CD1c-positive myeloid dendritic cell (primary cell): ENCODE data around the gene PHF12.

ENCODE experiments used
- DNase-seq: peaks from one replicate; pipeline ENCODE4 v3.0.0-alpha.2; 2016; ENCODE audit errors: extremely low spot score

Gene PHF12

GRCh38 chr17:28954886-28955285 is 3.6 kb upstream of the PHF12 start:
- DNase-seq: no peak

- DNase-seq: peak; percentile 35
Observed at GRCh38 chr17:28953444-28954118, 2.3 kb upstream of the PHF12 start.

GRCh38 chr17:28951991-28952975 is 965 bp upstream of the PHF12 start:
- peak; percentile 99 for DNase-seq

GRCh38 chr17:28950752-28951427 is 428 bp downstream of the PHF12 start:
- DNase-seq: no peak

- DNase-seq: peak; percentile 47
Observed at GRCh38 chr17:28950017-28950751, 1.1 kb downstream of the PHF12 start.

- DNase-seq: peak; percentile 61
Observed at GRCh38 chr17:28949185-28950016, 1.9 kb downstream of the PHF12 start.

- DNase-seq: no peak
Observed at GRCh38 chr17:28948873-28949184, 2.5 kb downstream of the PHF12 start.

GRCh38 chr17:28948342-28948741 is 3.0 kb downstream of the PHF12 start:
- DNase-seq: no peak

- no peak for DNase-seq
Observed at GRCh38 chr17:28947639-28948038, 3.7 kb downstream of the PHF12 start.

GRCh38 chr17:28946239-28946638 is 5.1 kb downstream of the PHF12 start:
- no peak for DNase-seq

- no peak for DNase-seq
Observed at GRCh38 chr17:28944862-28945741, 6.2 kb downstream of the PHF12 start.

GRCh38 chr17:28944343-28944742 is 7.0 kb downstream of the PHF12 start:
- DNase-seq: no peak

- DNase-seq: no peak
Observed at GRCh38 chr17:28942925-28943324, 8.4 kb downstream of the PHF12 start.

- no peak for DNase-seq
Observed at GRCh38 chr17:28941251-28941650, 10.1 kb downstream of the PHF12 start.

- DNase-seq: no peak
Observed at GRCh38 chr17:28940675-28941074, 10.6 kb downstream of the PHF12 start.

GRCh38 chr17:28940142-28940541 is 11.2 kb downstream of the PHF12 start:
- DNase-seq: no peak

GRCh38 chr17:28938552-28938951 is 12.8 kb downstream of the PHF12 start:
- DNase-seq: no peak

GRCh38 chr17:28937044-28937729 is 14.1 kb downstream of the PHF12 start:
- peak; percentile 53 for DNase-seq

GRCh38 chr17:28935744-28936460 is 15.4 kb downstream of the PHF12 start:
- DNase-seq: no peak
